GM21526 (cell line): Measurements from ENCODE around the gene CHN2.
A peak's percentile ranks its signal among the peaks of the same experiment; 100 is the strongest.
"Not testable (repeated sequence)": the region's sequence is repeated elsewhere in the genome, so short reads cannot be mapped to it uniquely, and the experiment has no call there.

Experiments
- ATAC-seq: cut with Tn5 transposase; IDR thresholded peaks from one replicate; pipeline ENCODE4 v1.9.1; 2021; ENCODE audit warnings: moderate library complexity; ENCODE audit not compliant: unreplicated experiment, low FRiP score

The CHN2 gene

GRCh38 chr7:29185613-29186012 is 9.0 kb upstream of the CHN2 start:
- ATAC-seq, result no peak

DNA sequence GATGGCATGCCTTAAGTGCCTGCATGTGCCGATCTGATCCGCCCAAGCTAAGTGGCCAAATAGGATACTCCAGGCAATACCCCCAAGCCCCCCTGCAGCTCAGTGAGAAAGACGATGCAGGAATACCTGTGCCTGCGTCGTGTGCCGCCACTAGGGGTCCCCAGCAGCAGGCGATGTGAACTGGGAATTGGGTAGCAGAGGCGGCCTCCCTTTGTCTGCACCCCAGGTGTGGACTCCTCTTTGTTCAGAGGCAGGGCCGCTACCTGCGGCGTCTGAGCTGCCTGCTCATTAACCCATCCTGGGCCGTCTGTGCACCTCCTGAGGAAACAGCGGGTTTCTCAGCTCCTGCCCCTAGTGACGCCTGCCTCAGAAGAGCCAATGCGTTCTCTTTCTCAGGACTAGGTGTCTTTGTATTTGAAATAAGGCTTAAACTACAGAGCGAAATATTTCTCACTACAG is 4.8 kb upstream of the CHN2 start:
- peak; percentile 63 for ATAC-seq

- no peak for ATAC-seq
Observed at GRCh38 chr7:29190349-29191045, 4.1 kb upstream of the CHN2 start.

DNA sequence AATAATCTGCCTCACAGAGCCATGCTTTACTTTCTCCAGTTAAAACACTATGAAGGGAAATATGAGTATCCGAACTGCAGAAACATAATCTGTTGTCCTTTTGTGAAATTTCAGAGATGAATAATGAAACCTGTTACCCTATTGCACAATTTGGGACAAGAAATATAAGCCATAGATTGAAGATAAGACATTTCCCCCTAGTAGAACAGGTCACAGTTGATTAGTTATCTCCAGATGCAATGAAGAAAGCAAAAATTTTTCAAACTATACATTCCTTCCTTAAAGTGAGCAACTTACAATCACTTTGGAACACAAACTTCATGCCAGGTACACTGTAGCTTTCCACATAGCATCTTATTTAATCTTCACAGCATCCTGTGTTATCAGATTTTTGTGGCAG is 2.3 kb upstream of the CHN2 start:
- no peak for ATAC-seq

DNA sequence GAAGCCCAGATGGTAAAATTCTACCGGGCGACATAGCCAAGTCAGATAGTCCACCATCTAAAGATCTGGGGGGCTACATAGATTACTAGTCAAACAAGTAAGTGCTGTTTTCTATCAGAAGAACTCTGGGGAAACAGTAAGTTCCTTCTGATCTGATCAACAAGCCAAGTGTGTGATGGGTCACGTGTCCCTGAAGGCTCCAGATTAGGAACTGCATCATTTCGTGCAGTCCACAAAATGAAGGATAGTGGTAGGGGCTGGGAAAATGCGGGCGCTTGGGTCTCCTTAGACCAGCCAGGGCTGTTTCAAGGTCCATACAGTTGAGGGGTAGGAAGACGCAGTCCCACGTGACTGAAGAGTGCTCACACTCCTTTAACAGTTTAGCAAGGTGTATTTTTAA is 1.8 kb upstream of the CHN2 start:
- no peak for ATAC-seq

GRCh38 chr7:29193316-29194205 is 1.0 kb upstream of the CHN2 start:
- ATAC-seq, result no peak

DNA sequence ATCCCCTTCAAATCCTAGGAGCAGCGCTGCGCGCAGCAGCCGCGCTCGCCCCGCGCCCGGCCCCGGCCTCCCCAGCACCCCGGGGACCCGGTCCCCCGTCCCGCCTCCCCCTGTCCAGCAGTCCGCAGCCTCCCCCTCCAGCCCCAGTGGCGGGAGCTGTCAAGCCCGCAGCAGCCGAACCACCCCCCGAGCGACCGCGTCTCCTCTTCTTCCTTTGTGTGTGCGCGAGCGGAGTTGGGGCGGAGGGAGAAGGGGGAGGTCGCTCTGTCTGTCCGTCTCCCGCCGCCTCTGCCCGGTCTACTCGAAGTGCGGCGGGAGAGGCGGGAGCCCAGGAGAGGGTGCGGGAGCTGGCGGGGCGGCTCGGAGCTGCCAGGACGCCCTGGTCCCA is 375 bp upstream of the CHN2 start:
- ATAC-seq, result no peak

GRCh38 chr7:29196191-29196590 is 1.6 kb downstream of the CHN2 start:
- no peak for ATAC-seq

GRCh38 chr7:29196971-29197595 is 2.5 kb downstream of the CHN2 start:
- ATAC-seq, result no peak

DNA sequence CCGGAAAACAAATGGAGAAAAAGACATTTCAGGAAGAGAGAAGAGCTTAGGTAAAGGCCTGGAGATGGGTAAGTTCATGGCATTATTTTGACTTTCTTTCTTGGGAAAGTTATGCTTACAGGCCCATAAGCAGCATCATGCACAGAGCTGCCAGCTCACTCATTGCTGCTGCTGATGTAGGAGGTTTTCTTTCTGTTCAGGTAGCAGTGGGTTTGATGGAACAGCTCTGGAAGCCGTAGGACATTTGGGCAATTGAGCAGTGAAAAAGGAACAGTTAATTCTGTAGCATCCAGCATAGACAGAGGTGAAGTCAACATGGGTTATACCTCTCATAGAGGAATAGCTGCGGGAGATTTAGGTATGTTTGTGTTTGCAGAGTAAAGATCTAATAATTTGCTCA is 3.3 kb downstream of the CHN2 start:
- no peak for ATAC-seq

- no peak for ATAC-seq
Observed at GRCh38 chr7:29199776-29200175, 5.2 kb downstream of the CHN2 start.

- no peak for ATAC-seq
Observed at GRCh38 chr7:29202651-29203069, 8.1 kb downstream of the CHN2 start.

DNA sequence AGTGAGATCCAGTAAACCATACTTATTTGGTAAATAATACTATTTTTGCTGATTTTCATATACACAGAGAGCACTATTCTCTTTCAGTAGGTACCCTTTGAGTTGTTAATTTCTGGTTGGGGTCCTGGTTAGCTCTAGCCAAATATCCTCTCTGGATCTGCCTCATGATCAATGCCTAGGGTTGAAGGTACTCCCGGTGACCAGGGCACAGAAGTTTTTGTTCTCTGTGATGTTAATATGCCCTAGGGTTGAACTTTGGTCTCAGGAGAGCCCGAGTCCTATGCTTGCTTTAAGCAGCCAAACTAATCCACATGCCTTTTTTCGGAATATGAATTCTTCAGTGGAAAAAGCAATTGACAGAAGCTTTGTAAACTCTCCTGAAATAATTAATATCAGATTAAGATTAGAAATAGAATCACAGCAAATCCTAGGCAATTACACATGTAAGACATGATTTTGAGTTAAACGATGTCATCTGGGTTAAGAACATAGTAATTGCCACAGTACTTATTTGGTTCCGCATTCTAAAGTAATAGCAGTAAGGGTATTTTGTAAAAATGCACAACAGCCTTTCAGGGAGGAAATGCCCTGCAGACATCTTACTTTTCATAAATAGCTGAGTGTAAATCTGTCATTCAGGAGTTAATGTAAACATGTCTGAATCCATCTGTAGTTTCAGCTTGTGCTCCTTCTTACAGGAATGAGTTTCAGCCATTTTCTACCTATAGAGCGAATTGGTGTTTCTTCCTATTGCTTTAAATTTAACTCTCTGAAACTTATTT is 10.1 kb downstream of the CHN2 start:
- ATAC-seq, result no peak

DNA sequence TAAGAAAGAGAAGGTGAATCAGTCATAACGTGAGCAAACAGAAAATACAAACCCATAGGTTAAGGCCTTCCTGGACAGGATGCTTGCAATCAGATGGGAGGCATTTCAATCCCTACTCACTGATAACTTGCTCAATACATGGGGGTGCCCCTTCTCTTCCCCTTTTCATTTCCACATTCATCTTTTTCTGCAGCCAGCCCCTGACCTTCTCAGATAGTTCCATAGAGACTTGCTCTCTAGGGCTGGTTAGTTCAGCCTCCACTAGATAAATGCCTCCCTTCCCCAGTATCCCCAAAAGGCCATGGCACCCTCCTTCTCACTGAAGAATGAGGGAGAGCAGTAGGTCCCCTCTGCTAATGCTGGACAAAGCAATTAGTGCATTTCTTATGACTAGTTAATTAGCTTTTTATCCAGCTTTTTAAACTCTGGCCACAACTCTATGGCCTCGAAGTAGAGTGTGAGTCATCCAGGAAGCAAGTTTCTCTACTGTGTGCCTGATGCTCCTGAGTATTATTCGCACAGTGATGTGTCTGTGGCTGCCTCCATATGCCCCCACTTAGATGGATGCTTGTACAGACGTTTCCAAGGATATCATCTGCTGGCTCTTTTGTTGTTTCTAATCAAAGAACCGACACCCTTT is 12.7 kb downstream of the CHN2 start:
- no peak for ATAC-seq

GRCh38 chr7:29208410-29209250 is 14.1 kb downstream of the CHN2 start:
- no peak for ATAC-seq

DNA sequence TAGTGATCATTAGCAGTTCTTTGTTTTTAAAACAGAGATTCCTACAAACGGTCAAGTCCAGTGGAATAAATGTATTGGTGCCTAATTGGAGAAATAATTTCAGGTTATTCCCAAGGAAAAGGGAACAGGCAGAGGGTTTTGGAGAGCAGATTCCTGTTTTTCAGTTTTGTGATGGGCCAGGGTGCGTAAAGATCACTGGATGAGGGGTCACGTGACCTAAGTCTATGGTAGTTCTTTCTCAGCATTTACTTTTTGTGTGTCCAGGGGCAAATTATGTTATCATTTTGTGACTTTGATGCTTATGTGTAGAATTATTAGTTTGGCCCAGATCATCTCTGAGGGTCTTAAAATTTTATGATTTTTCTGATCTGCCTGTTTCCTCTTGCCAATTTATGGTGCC is 15.2 kb downstream of the CHN2 start:
- ATAC-seq, result no peak

- not testable (repeated sequence) for ATAC-seq
Observed at GRCh38 chr7:29212736-29213135, 18.2 kb downstream of the CHN2 start.

- ATAC-seq, result no peak
Observed at GRCh38 chr7:29214056-29214455, 19.5 kb downstream of the CHN2 start.

DNA sequence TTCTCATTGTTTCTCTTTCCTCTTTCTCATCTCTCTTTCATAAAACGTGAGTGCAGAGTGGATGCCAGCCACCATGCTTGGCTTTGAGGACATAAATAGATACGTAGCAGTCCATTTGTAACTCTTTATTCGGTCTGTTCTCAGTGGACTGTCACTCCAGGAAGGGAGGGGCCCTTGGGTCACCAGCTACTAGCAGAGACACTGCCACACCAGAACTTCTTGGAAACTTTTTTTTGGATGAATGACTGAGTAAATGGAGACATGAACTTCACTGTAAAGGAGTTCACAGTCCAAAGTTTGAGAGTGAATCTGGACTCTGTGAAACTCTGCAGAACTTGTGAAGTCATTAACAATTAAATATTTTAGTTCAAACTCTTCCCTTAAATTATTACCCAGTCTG is 20.2 kb downstream of the CHN2 start:
- no peak for ATAC-seq
